Keratinocyte (primary cell): ENCODE measurements around the gene CCL25.

Source experiments
- EZH2 ChIP-seq: IDR thresholded peaks from one replicate; pipeline ENCODE4 v1.6.1; 2012; ENCODE audit warnings: inconsistent platforms, mild to moderate bottlenecking, low read length, moderate library complexity
- TF ChIP-seq, protein P1 (sequence below), 3 experiments: IDR thresholded peaks in 1 of 3; conservative IDR thresholded peaks in 1 of 3; optimal IDR thresholded peaks in 1 of 3; 2 replicates in 2 of 3; 3 replicates in 1 of 3; pipeline versions ENCODE3 to v1.5.1; 2011; ENCODE audit warnings: low read length in 3 of 3, mild to moderate bottlenecking in 3 of 3, moderate library complexity in 2 of 3, control low read depth in 1 of 3, inconsistent platforms in 1 of 3; ENCODE audit not compliant: insufficient read depth in 2 of 3; ENCODE audit errors: extremely low read depth in 1 of 3

GRCh38 chr19:8105471-8105870 is 52.9 kb downstream of the CCL25 start:
- TF ChIP-seq, protein P1, sequence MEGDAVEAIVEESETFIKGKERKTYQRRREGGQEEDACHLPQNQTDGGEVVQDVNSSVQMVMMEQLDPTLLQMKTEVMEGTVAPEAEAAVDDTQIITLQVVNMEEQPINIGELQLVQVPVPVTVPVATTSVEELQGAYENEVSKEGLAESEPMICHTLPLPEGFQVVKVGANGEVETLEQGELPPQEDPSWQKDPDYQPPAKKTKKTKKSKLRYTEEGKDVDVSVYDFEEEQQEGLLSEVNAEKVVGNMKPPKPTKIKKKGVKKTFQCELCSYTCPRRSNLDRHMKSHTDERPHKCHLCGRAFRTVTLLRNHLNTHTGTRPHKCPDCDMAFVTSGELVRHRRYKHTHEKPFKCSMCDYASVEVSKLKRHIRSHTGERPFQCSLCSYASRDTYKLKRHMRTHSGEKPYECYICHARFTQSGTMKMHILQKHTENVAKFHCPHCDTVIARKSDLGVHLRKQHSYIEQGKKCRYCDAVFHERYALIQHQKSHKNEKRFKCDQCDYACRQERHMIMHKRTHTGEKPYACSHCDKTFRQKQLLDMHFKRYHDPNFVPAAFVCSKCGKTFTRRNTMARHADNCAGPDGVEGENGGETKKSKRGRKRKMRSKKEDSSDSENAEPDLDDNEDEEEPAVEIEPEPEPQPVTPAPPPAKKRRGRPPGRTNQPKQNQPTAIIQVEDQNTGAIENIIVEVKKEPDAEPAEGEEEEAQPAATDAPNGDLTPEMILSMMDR (optimal IDR thresholded peaks at IDR 0.05 in 1 of 3, IDR thresholded peaks at IDR 0.05 in 1 of 3, conservative IDR thresholded peaks at IDR 0.05 in 1 of 3; ENCODE audit: extremely low read depth in 1 of 3, insufficient read depth in 2 of 3, low read length in 3 of 3): no peak
- TF ChIP-seq EZH2: no peak
